Measurements from ENCODE around the gene ADAM19. TPM values are rescaled to one million over a fixed set of nuclear protein-coding genes. Genes with fewer than 3 reads are reported as not detected.

ADAM19 gene
- total RNA-seq, 4 donors from 2014 or later: 4.0 to 28.1 (median 15.1) TPM

- DNase-seq: no peak
- WGBS, 2 donors (ENCODE audit: low coverage in 1 of 2): 71 to 94% methylated on average over 1 to 4 of the region's 4 CpGs
- Histone ChIP-seq H3K4me1 (peaks cover 10 to 40% (median 23%) of the 10 kb centered on the region in 4 donors), H3K4me3 (no peak overlapping the region), H3K9me3 (no peaks in the 10 kb centered on the region), H3K27me3 (no peaks in the 10 kb centered on the region), H3K36me3 (peaks cover 0 to 4% (median 0%) of the 10 kb centered on the region in 4 donors), H3K27ac (no peak overlapping the region)
- TF ChIP-seq EP300 (IDR thresholded peaks at IDR 0.05; ENCODE audit: low read depth) (no peak), POLR2A (IDR thresholded peaks at IDR 0.05) (no peak), POLR2AphosphoS5 (IDR thresholded peaks at IDR 0.05) (no peak)
- TF ChIP-seq, protein P1, sequence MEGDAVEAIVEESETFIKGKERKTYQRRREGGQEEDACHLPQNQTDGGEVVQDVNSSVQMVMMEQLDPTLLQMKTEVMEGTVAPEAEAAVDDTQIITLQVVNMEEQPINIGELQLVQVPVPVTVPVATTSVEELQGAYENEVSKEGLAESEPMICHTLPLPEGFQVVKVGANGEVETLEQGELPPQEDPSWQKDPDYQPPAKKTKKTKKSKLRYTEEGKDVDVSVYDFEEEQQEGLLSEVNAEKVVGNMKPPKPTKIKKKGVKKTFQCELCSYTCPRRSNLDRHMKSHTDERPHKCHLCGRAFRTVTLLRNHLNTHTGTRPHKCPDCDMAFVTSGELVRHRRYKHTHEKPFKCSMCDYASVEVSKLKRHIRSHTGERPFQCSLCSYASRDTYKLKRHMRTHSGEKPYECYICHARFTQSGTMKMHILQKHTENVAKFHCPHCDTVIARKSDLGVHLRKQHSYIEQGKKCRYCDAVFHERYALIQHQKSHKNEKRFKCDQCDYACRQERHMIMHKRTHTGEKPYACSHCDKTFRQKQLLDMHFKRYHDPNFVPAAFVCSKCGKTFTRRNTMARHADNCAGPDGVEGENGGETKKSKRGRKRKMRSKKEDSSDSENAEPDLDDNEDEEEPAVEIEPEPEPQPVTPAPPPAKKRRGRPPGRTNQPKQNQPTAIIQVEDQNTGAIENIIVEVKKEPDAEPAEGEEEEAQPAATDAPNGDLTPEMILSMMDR (IDR thresholded peaks at IDR 0.05): no peak
- in situ Hi-C loops (cut with MboI; ENCODE audit: low pct_ligation_motif_present in 1 of 4, low pct_unique_long_range_greater_than_20kb in 1 of 4, low sequenced_read_pairs in 3 of 4): no loop called here
- intact Hi-C loops (cut with DNase I; ENCODE audit: low total_unique reads): no loop called here
Observed at GRCh38 chr5:157568222-157568621, 7.4 kb downstream of the ADAM19 start.

DNA sequence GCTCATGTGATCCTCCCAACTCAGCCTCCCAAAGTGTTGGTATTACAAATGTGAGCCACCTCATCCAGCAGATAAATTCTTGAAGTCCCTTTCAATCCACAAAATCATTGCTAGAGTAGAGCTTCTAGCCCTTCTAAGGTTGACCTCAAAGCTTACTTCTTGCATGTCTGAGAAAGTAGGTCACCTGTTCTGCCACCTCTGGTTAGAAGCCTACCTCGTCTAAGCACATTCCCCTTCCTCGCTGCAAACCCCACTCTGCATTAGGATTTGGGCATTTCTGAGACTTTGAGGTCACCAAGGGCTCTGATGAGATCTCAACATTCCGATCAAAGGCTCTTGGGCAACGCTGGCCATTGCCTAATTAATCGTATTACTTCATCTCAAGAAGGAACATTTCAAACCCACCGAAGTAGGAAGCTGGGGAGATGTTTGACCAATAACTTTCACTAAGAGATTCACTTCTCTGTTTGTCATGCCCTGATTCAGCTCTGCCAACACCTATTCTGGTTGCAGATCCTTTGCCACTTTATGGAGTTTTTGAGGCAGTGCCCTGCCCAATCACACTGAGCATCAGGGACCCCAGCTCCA lies 8.6 kb downstream of the ADAM19 start:
- Histone ChIP-seq H3K4me1 (peaks cover 10 to 47% (median 30%) of the 10 kb centered on the region in 4 donors), H3K27ac (peak overlapping the region in 3 of 4 donors; percentile 34 to 86 (median 42)), H3K4me3 (no peak overlapping the region), H3K36me3 (peaks cover 0 to 4% (median 0%) of the 10 kb centered on the region in 4 donors), H3K9me3 (no peaks in the 10 kb centered on the region), H3K27me3 (no peaks in the 10 kb centered on the region)
- no peak for DNase-seq
- in situ Hi-C loops (cut with MboI; ENCODE audit: low pct_ligation_motif_present in 1 of 4, low pct_unique_long_range_greater_than_20kb in 1 of 4, low sequenced_read_pairs in 3 of 4) (no loop called here), intact Hi-C loops (cut with DNase I; ENCODE audit: low total_unique reads) (no loop called here)
- 79 to 81% methylated on average over 3 to 6 of the region's 6 CpGs for WGBS, 2 donors (ENCODE audit: low coverage in 1 of 2)
- TF ChIP-seq POLR2A (IDR thresholded peaks at IDR 0.05) (no peak), EP300 (IDR thresholded peaks at IDR 0.05; ENCODE audit: low read depth) (no peak), POLR2AphosphoS5 (IDR thresholded peaks at IDR 0.05) (no peak)
- TF ChIP-seq, protein P1 (IDR thresholded peaks at IDR 0.05): no peak

- Histone ChIP-seq H3K4me3 (no peak overlapping the region), H3K36me3 (no peaks in the 10 kb centered on the region), H3K9me3 (no peaks in the 10 kb centered on the region), H3K27me3 (no peaks in the 10 kb centered on the region), H3K27ac (peak overlapping the region; percentile 77 to 86 (median 82)), H3K4me1 (peaks cover 26 to 49% (median 30%) of the 10 kb centered on the region in 4 donors)
- DNase-seq: no peak
- in situ Hi-C loops (cut with MboI; ENCODE audit: low pct_ligation_motif_present in 1 of 4, low pct_unique_long_range_greater_than_20kb in 1 of 4, low sequenced_read_pairs in 3 of 4): no loop called here
- intact Hi-C loops (cut with DNase I; ENCODE audit: low total_unique reads): no loop called here
- TF ChIP-seq EP300 (IDR thresholded peaks at IDR 0.05; ENCODE audit: low read depth): no peak
- TF ChIP-seq POLR2AphosphoS5 (IDR thresholded peaks at IDR 0.05): no peak
- no peak for TF ChIP-seq POLR2A (IDR thresholded peaks at IDR 0.05)
- 58 to 68% methylated on average over 5 to 13 of the region's 13 CpGs for WGBS, 2 donors (ENCODE audit: low coverage in 1 of 2)
Observed at GRCh38 chr5:157563929-157564716, 11.5 kb downstream of the ADAM19 start.

- peaks cover 26 to 56% (median 31%) of the 10 kb centered on the region in 4 donors for H3K4me1 ChIP-seq
- H3K27ac ChIP-seq: peak overlapping the region; percentile 77 to 86 (median 82)
- intact Hi-C loops (cut with DNase I; ENCODE audit: low total_unique reads): no loop called here
- no peak for DNase-seq
- TF ChIP-seq POLR2AphosphoS5 (IDR thresholded peaks at IDR 0.05) (peak; percentile 16 to 55 (median 34)), POLR2A (IDR thresholded peaks at IDR 0.05) (no peak)
- H3K27me3 ChIP-seq: no peaks in the 10 kb centered on the region
- no peaks in the 10 kb centered on the region for H3K36me3 ChIP-seq
- WGBS, 2 donors (ENCODE audit: low coverage in 1 of 2): 73% methylated on average over 11 of the region's 11 CpGs; no CpG with 5 or more reads in 1 of the 2 donors
- no peak overlapping the region for H3K4me3 ChIP-seq
- H3K9me3 ChIP-seq: no peaks in the 10 kb centered on the region
- in situ Hi-C loops (cut with MboI; ENCODE audit: low pct_ligation_motif_present in 1 of 4, low pct_unique_long_range_greater_than_20kb in 1 of 4, low sequenced_read_pairs in 3 of 4): no loop called here
Observed at GRCh38 chr5:157563373-157563928, 12.1 kb downstream of the ADAM19 start.

- no peaks in the 10 kb centered on the region for H3K36me3 ChIP-seq
- H3K27ac ChIP-seq: peak overlapping the region; percentile 77 to 86 (median 82)
- peaks cover 26 to 66% (median 33%) of the 10 kb centered on the region in 4 donors for H3K4me1 ChIP-seq
- DNase-seq: no peak
- H3K4me3 ChIP-seq: no peak overlapping the region
- WGBS, 2 donors (ENCODE audit: low coverage in 1 of 2): 52 to 73% methylated on average over 3 to 10 of the region's 10 CpGs
- no peaks in the 10 kb centered on the region for H3K27me3 ChIP-seq
- H3K9me3 ChIP-seq: no peaks in the 10 kb centered on the region
- in situ Hi-C loops (cut with MboI; ENCODE audit: low pct_ligation_motif_present in 1 of 4, low pct_unique_long_range_greater_than_20kb in 1 of 4, low sequenced_read_pairs in 3 of 4) (no loop called here), intact Hi-C loops (cut with DNase I; ENCODE audit: low total_unique reads) (no loop called here)
- TF ChIP-seq, protein P1 (IDR thresholded peaks at IDR 0.05): no peak
- no peak for TF ChIP-seq POLR2A (IDR thresholded peaks at IDR 0.05)
Observed at GRCh38 chr5:157562111-157562581, 13.4 kb downstream of the ADAM19 start.
